ENCODE data around the gene MRPL20.
"Not testable (repeated sequence)": the region's sequence is repeated elsewhere in the genome, so short reads cannot be mapped to it uniquely, and the experiment has no call there.

The MRPL20 gene

GRCh38 chr1:1437033-1437903 is 30.2 kb upstream of the MRPL20 start:
- DNase-seq = peak; percentile 42

GRCh38 chr1:1436630-1437032 is 29.5 kb upstream of the MRPL20 start:
- DNase-seq = no peak

- DNase-seq = no peak
Measured at GRCh38 chr1:1435911-1436629, 29.0 kb upstream of the MRPL20 start.

GRCh38 chr1:1435106-1435903 is 28.2 kb upstream of the MRPL20 start, which contains the start of gene VWA1:
TSS of gene VWA1 (plus strand) at chr1:1435690. CDS start at chr1:1435749, 59 bp downstream.
- peak; percentile 78 for DNase-seq

GRCh38 chr1:1434824-1435105 is 27.7 kb upstream of the MRPL20 start:
- DNase-seq = no peak

- DNase-seq = no peak
Measured at GRCh38 chr1:1434131-1434823, 27.2 kb upstream of the MRPL20 start.

- no peak for DNase-seq
Measured at GRCh38 chr1:1433804-1434130, 26.7 kb upstream of the MRPL20 start.

- DNase-seq = peak; percentile 37
Measured at GRCh38 chr1:1432951-1433803, 26.1 kb upstream of the MRPL20 start.

- DNase-seq = no peak
Measured at GRCh38 chr1:1432274-1432950, 25.3 kb upstream of the MRPL20 start.

GRCh38 chr1:1431845-1432273 is 24.8 kb upstream of the MRPL20 start:
- DNase-seq = no peak

- no peak for DNase-seq
Measured at GRCh38 chr1:1430992-1431844, 24.1 kb upstream of the MRPL20 start.

- DNase-seq = no peak
Measured at GRCh38 chr1:1430114-1430982, 23.3 kb upstream of the MRPL20 start.

- DNase-seq = no peak
Measured at GRCh38 chr1:1429671-1430073, 22.6 kb upstream of the MRPL20 start.

- DNase-seq = not testable (repeated sequence)
Measured at GRCh38 chr1:1428967-1429366, 21.9 kb upstream of the MRPL20 start.

- no peak for DNase-seq
Measured at GRCh38 chr1:1428174-1428573, 21.1 kb upstream of the MRPL20 start.

- DNase-seq = peak; percentile 53
Measured at GRCh38 chr1:1427820-1428148, 20.7 kb upstream of the MRPL20 start.

- DNase-seq = peak; percentile 51
Measured at GRCh38 chr1:1427106-1427819, 20.2 kb upstream of the MRPL20 start.

GRCh38 chr1:1426496-1427105 is 19.5 kb upstream of the MRPL20 start:
- no peak for DNase-seq
